ENCODE results near the gene OSR1. TPM values are rescaled to one million over a fixed set of nuclear protein-coding genes. Genes with fewer than 3 reads are reported as not detected.
A peak's percentile ranks its signal among the peaks of the same experiment; 100 is the strongest.

The OSR1 gene
- polyA plus RNA-seq, 1 of the 3 experiments (the other 2 are of a cell fraction): 76.6 TPM

DNA sequence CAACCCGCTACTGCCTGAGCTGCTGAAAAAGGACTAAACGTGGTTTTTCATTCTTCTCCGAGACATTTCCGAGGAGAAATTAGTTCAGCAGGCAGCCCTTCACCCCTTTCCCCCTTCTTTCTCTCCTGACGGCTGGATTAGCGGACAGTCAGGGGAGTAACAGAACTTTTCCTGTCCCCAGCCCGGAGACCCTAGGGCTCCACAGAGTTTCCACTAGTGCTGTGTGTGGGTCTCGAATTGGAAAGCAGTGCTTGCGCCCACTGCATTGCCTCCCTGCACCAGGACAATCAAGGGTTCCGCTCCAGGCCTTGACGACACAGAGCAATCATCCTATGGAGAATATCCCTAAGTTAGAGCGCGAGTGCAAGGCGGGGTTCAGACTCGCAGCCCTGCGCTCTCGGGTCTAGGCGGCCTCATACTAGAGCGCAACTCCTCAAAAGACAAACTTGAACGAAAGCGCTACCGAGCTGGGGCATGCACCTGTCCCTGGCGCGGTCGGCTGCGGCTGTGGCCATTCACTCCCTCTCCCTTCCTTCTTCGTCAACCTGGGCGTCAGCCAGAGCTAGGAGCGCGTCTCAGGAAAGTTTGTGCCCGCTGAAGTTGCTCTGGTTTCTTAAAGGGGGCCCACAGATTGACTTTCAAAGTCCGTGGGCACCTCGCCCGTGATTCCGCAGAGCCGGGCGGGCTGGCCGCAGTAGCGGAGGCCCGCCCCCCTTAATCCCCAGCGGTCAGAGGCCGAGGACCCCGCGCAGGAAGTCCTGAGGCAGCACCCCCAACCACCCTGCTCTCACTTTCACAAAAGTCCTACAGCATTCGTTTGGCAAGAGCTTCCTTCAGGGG, 801 bp downstream of the OSR1 start (continued):
- no peak for TF ChIP-seq FOSL2 (IDR thresholded peaks at IDR 0.05; ENCODE audit: borderline replicate concordance, low read depth)
- TF ChIP-seq TEAD4 (IDR thresholded peaks at IDR 0.05; ENCODE audit: borderline replicate concordance, insufficient read depth): 0 out of 2 replicates have a peak, but pooled peaks have one; percentile 6
- no peak for TF ChIP-seq RFX5 (IDR thresholded peaks at IDR 0.05; ENCODE audit: low read length)
- TF ChIP-seq RXRA (IDR thresholded peaks at IDR 0.05; ENCODE audit: borderline replicate concordance, low read depth): no peak
- TF ChIP-seq TAF1 (IDR thresholded peaks at IDR 0.05; ENCODE audit: borderline replicate concordance, low read depth, low read length): no peak
- TF ChIP-seq, protein P1, sequence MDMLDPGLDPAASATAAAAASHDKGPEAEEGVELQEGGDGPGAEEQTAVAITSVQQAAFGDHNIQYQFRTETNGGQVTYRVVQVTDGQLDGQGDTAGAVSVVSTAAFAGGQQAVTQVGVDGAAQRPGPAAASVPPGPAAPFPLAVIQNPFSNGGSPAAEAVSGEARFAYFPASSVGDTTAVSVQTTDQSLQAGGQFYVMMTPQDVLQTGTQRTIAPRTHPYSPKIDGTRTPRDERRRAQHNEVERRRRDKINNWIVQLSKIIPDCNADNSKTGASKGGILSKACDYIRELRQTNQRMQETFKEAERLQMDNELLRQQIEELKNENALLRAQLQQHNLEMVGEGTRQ (IDR thresholded peaks at IDR 0.05; ENCODE audit: borderline replicate concordance, low read depth, low read length): no peak
- TF ChIP-seq, protein P2, sequence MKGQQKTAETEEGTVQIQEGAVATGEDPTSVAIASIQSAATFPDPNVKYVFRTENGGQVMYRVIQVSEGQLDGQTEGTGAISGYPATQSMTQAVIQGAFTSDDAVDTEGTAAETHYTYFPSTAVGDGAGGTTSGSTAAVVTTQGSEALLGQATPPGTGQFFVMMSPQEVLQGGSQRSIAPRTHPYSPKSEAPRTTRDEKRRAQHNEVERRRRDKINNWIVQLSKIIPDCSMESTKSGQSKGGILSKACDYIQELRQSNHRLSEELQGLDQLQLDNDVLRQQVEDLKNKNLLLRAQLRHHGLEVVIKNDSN (IDR thresholded peaks at IDR 0.05; ENCODE audit: borderline replicate concordance, low read depth): no peak
- no peak for TF ChIP-seq GABPA (IDR thresholded peaks at IDR 0.05; ENCODE audit: low read depth)
- TF ChIP-seq GATA2 (CRISPR knock-in tag; IDR thresholded peaks at IDR 0.05): no peak

DNA sequence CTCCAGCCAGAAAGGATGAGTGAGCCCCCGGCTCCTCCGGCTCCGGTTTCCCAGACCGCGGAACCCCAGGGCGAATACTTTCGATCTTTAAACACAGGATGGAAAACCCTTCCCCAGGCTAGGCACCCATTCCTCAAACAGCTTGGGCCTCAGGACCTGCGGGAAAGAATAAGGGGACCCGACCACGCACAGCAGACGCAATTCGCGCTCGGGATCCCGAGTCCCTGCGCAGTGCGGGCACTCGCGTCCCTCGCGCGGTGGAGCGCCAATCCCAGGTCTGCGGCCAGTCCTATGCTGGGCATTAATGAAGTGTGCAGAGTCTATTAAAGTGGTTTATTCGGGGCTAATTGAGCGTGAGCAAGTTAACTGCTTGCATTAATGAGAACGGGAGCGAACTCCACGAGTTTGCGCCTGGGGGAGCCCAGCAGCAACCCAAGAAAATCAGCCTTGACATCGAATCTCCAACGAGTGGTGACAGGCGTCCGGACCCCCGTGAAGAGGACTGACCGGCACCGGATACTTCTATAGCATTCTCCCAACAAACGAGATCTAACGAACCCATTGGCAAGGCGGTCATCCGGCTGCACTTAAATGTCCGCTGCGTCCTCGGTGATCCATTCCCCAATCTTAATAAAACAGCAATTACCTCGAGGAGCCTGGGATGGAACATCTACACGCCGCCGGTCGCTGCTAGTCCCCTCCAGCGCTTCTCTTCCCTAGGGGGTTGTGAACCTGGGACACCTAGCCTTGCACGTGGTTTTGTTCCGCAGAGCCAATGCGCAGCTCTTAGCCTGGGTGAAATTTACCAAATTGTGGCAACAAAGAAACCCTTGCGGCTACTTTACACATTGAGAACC, 1.6 kb downstream of the OSR1 start:
- peak overlapping the region in 1 of 2 experiments; percentile 63; a peak in 2 of 4 replicates for H3K27ac ChIP-seq (ENCODE audit: low read depth in 2 of 2, low read length in 1 of 2)
- POLR2A ChIA-PET: no interaction called here
- no peaks in the 10 kb centered on the region for H3K9me2 ChIP-seq
- H3K4me3 ChIP-seq (ENCODE audit: low read depth in 2 of 2, low read length in 1 of 2): peak overlapping the region; percentile 75 to 94
- peaks cover 28% of the 10 kb centered on the region for H3F3A ChIP-seq (replicated peaks; ENCODE audit: insufficient read depth)
- H3K9ac ChIP-seq: peak overlapping the region; percentile 89
- peaks cover 64% of the 10 kb centered on the region for H4K20me1 ChIP-seq (ENCODE audit: insufficient read depth)
- H3K4me2 ChIP-seq: peak overlapping the region; percentile 88
- DNase-seq: peak; percentile 60
- no peaks in the 10 kb centered on the region for H3K27me3 ChIP-seq (ENCODE audit: insufficient read depth)
- peaks cover 5 to 17% of the 10 kb centered on the region in 2 experiments; a peak in 1 of 4 replicates for H3K4me1 ChIP-seq (ENCODE audit: control insufficient read depth in 1 of 2, insufficient read depth in 2 of 2, low read depth in 1 of 2, low read length in 1 of 2)
- no peaks in the 10 kb centered on the region for H3K9me3 ChIP-seq
- H2AFZ ChIP-seq (ENCODE audit: low read depth): no peak overlapping the region
- peaks cover 16 to 35% of the 10 kb centered on the region in 2 experiments for H3K36me3 ChIP-seq (replicated peaks in 1 of 2; ENCODE audit: control insufficient read depth in 1 of 2, insufficient read depth in 2 of 2, low read length in 1 of 2)
- CTCF ChIA-PET: interaction anchor here (1.1 to 12.7 kb wide), 4 partner anchors 9 to 836 kb away, joined by 3 to 111 read pairs (median 41); no protein-coding TSS in a partner anchor
- peaks cover 70% of the 10 kb centered on the region for H3K79me2 ChIP-seq (ENCODE audit: insufficient read depth)
- 23% methylated on average over 49 of the region's 54 CpGs for WGBS (ENCODE audit: low lambda C conversion rate)
- TF ChIP-seq RXRA (IDR thresholded peaks at IDR 0.05; ENCODE audit: borderline replicate concordance, low read depth) (no peak), CHD2 (IDR thresholded peaks at IDR 0.05; ENCODE audit: low read length, partially characterized antibody) (no peak), POLR2AphosphoS5 (IDR thresholded peaks at IDR 0.05; ENCODE audit: low read depth, low read length) (peak; percentile 19), FOXM1 (IDR thresholded peaks at IDR 0.05; ENCODE audit: low read depth) (no peak), MEF2A (IDR thresholded peaks at IDR 0.05; ENCODE audit: borderline replicate concordance, low read depth) (no peak), NRF1 (IDR thresholded peaks at IDR 0.05; ENCODE audit: low read depth, low read length) (no peak), MXI1 (IDR thresholded peaks at IDR 0.05; ENCODE audit: low read depth, low read length) (no peak), FOSL2 (IDR thresholded peaks at IDR 0.05; ENCODE audit: borderline replicate concordance, low read depth) (no peak), EZH2phosphoT487 (IDR thresholded peaks at IDR 0.05; ENCODE audit: borderline replicate concordance, low read depth) (no peak), TAF1 (IDR thresholded peaks at IDR 0.05; ENCODE audit: borderline replicate concordance, low read depth, low read length) (peak; percentile 6; the same call in 1 of the 2 replicates), YY1 (IDR thresholded peaks at IDR 0.05; ENCODE audit: low read depth) (no peak)
- TF ChIP-seq, protein P3, sequence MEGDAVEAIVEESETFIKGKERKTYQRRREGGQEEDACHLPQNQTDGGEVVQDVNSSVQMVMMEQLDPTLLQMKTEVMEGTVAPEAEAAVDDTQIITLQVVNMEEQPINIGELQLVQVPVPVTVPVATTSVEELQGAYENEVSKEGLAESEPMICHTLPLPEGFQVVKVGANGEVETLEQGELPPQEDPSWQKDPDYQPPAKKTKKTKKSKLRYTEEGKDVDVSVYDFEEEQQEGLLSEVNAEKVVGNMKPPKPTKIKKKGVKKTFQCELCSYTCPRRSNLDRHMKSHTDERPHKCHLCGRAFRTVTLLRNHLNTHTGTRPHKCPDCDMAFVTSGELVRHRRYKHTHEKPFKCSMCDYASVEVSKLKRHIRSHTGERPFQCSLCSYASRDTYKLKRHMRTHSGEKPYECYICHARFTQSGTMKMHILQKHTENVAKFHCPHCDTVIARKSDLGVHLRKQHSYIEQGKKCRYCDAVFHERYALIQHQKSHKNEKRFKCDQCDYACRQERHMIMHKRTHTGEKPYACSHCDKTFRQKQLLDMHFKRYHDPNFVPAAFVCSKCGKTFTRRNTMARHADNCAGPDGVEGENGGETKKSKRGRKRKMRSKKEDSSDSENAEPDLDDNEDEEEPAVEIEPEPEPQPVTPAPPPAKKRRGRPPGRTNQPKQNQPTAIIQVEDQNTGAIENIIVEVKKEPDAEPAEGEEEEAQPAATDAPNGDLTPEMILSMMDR (IDR thresholded peaks at IDR 0.05): no peak
- TF ChIP-seq, protein P1 (IDR thresholded peaks at IDR 0.05; ENCODE audit: borderline replicate concordance, low read depth, low read length): no peak
- TF ChIP-seq, protein P4, sequence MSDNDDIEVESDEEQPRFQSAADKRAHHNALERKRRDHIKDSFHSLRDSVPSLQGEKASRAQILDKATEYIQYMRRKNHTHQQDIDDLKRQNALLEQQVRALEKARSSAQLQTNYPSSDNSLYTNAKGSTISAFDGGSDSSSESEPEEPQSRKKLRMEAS (IDR thresholded peaks at IDR 0.05; ENCODE audit: low read depth): no peak
- TF ChIP-seq, protein P5, sequence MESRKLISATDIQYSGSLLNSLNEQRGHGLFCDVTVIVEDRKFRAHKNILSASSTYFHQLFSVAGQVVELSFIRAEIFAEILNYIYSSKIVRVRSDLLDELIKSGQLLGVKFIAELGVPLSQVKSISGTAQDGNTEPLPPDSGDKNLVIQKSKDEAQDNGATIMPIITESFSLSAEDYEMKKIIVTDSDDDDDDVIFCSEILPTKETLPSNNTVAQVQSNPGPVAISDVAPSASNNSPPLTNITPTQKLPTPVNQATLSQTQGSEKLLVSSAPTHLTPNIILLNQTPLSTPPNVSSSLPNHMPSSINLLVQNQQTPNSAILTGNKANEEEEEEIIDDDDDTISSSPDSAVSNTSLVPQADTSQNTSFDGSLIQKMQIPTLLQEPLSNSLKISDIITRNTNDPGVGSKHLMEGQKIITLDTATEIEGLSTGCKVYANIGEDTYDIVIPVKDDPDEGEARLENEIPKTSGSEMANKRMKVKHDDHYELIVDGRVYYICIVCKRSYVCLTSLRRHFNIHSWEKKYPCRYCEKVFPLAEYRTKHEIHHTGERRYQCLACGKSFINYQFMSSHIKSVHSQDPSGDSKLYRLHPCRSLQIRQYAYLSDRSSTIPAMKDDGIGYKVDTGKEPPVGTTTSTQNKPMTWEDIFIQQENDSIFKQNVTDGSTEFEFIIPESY (IDR thresholded peaks at IDR 0.05; ENCODE audit: borderline replicate concordance, low read depth): no peak

Data from SK-N-SH (cell line).